Left lobe of liver (tissue), 2 donors: ENCODE results near the gene KRTAP9-7. TPM values are rescaled to one million over a fixed set of nuclear protein-coding genes. Genes with fewer than 3 reads are reported as not detected.
"Not testable (repeated sequence)": the region's sequence is repeated elsewhere in the genome, so short reads cannot be mapped to it uniquely, and the experiment has no call there.

Experiments used
- ATAC-seq: fragments of 200-7000 bp; cut with Tn5 transposase; one replicate; pipeline ENCODE4 v1.9.1; 2020; ENCODE audit warnings: mild to moderate bottlenecking, moderate library complexity
- DNase-seq: peaks from one replicate; pipeline ENCODE4 v3.0.0-alpha.2; 2020; ENCODE audit warnings: low spot score
- total RNA-seq: library from RNA; stranded (reverse); gene quantifications from one replicate; pipeline ENCODE4 v1.2.1, GENCODE V29; 2021
- donor health status: DM: no; HTN: no; CAD: no; lungs with moderate emphysema.
- donor health status: DM: no; HTN: yes; CAD: no.

Gene KRTAP9-7
- total RNA-seq: not detected

GRCh38 chr17:41275648-41276190 lies at the start of gene KRTAP9-7:
KRTAP9-7 (plus strand) TSS chr17:41275698; CDS start chr17:41275698, 0 bp downstream.
- not testable (repeated sequence) for ATAC-seq, DNase-seq

GRCh38 chr17:41226051-41226450 lies 49.4 kb upstream of the KRTAP9-7 start:
- ATAC-seq: no peak
- no peak for DNase-seq

- ATAC-seq, DNase-seq: not testable (repeated sequence)
These were observed 48.9 kb upstream of the KRTAP9-7 start, which contains the start of gene KRTAP9-2 for GRCh38 chr17:41226598-41227095. KRTAP9-2 (plus strand) TSS chr17:41226648; CDS start chr17:41226655, 7 bp downstream.

GRCh38 chr17:41230094-41230493 lies 45.4 kb upstream of the KRTAP9-7 start:
- no peak for DNase-seq
- no peak for ATAC-seq

- ATAC-seq (no peak), DNase-seq (no peak)
These were observed 43.8 kb upstream of the KRTAP9-7 start for GRCh38 chr17:41231731-41232130.

- ATAC-seq, DNase-seq: not testable (repeated sequence)
These were observed 42.9 kb upstream of the KRTAP9-7 start, which contains the start of gene KRTAP9-3 for GRCh38 chr17:41232399-41233105. KRTAP9-3 (plus strand) TSS chr17:41232449; CDS start chr17:41232502, 53 bp downstream.

GRCh38 chr17:41237116-41237515 lies 38.4 kb upstream of the KRTAP9-7 start:
- not testable (repeated sequence) for ATAC-seq

GRCh38 chr17:41237949-41238437 lies 37.5 kb upstream of the KRTAP9-7 start, which contains the start of gene KRTAP9-8:
KRTAP9-8 (plus strand) TSS chr17:41237999; CDS start chr17:41238052, 53 bp downstream.
- ATAC-seq, DNase-seq: not testable (repeated sequence)

More at GRCh38 chr17:41237116-41237515, 38.4 kb upstream of the KRTAP9-7 start:
- DNase-seq: not testable (repeated sequence)

GRCh38 chr17:41246995-41247787 lies 28.3 kb upstream of the KRTAP9-7 start:
- not testable (repeated sequence) for ATAC-seq, DNase-seq

GRCh38 chr17:41249637-41250240 lies 25.8 kb upstream of the KRTAP9-7 start, which contains the start of gene KRTAP9-4:
KRTAP9-4 (plus strand) TSS chr17:41249687; CDS start chr17:41249721, 34 bp downstream.
- ATAC-seq, DNase-seq: not testable (repeated sequence)

- ATAC-seq (no peak), DNase-seq (no peak)
These were observed 24.2 kb upstream of the KRTAP9-7 start for GRCh38 chr17:41251261-41251660.

GRCh38 chr17:41254861-41255260 lies 20.6 kb upstream of the KRTAP9-7 start:
- DNase-seq (no peak), ATAC-seq (no peak)

- DNase-seq: not testable (repeated sequence)
These were observed 19.9 kb upstream of the KRTAP9-7 start, which contains the start of gene KRTAP9-9 for GRCh38 chr17:41255381-41256290. KRTAP9-9 (plus strand) TSS chr17:41255384.

GRCh38 chr17:41256291-41256685 lies 19.2 kb upstream of the KRTAP9-7 start:
- ATAC-seq (no peak), DNase-seq (no peak)

More at GRCh38 chr17:41255381-41256290, 19.9 kb upstream of the KRTAP9-7 start, which contains the start of gene KRTAP9-9:
- not testable (repeated sequence) for ATAC-seq

- ATAC-seq (no peak), DNase-seq (no peak)
These were observed 17.1 kb upstream of the KRTAP9-7 start for GRCh38 chr17:41258406-41258805.

- DNase-seq (no peak), ATAC-seq (no peak)
These were observed 12.3 kb upstream of the KRTAP9-7 start for GRCh38 chr17:41263212-41263611.

- DNase-seq: no peak
These were observed 10.9 kb upstream of the KRTAP9-7 start for GRCh38 chr17:41264599-41264998.

GRCh38 chr17:41265078-41265477 lies 10.4 kb upstream of the KRTAP9-7 start, which contains the start of gene KRTAP9-6:
KRTAP9-6 (plus strand) TSS chr17:41265378; CDS start chr17:41265378, 0 bp downstream.
- no peak for ATAC-seq
- DNase-seq: no peak

More at GRCh38 chr17:41264599-41264998, 10.9 kb upstream of the KRTAP9-7 start:
- ATAC-seq: no peak

GRCh38 chr17:41267711-41268110 lies 7.8 kb upstream of the KRTAP9-7 start:
- DNase-seq: no peak
- no peak for ATAC-seq
